Esophagus muscularis mucosa (tissue), 4 donors: ENCODE results near the gene IPO9. TPM values are rescaled to one million over a fixed set of nuclear protein-coding genes. Genes with fewer than 3 reads are reported as not detected.

Source experiments
- DNase-seq: peaks from one replicate; pipeline ENCODE4 v3.0.0-alpha.2; 2017; ENCODE audit errors: extremely low spot score
- H3K27ac ChIP-seq, 4 donors: fragments of 200-600 bp; sonication (generic); replicated peaks in 1 of 4; 1 replicate in 3 of 4; 2 replicates in 1 of 4; pipeline ENCODE4 v1.5.1; 2016 to 2019; ENCODE audit warnings: mild to moderate bottlenecking in 1 of 4
- H3K27me3 ChIP-seq, 4 donors: fragments of 200-600 bp; sonication (generic); one replicate each; pipeline versions ENCODE4 v1.5.1 to v1.6.0; 2016 to 2019
- H3K36me3 ChIP-seq, 4 donors: fragments of 200-600 bp; sonication (generic); one replicate each; pipeline ENCODE4 v1.5.1; 2016 to 2019
- H3K4me1 ChIP-seq, 4 donors: fragments of 200-600 bp; sonication (generic); one replicate each; pipeline ENCODE4 v1.5.1; 2016 to 2019
- H3K4me3 ChIP-seq, 4 donors: fragments of 200-600 bp; sonication (generic); 1 replicate in 2 of 4; 2 replicates in 2 of 4; pipeline ENCODE4 v1.5.1; 2016 to 2019; ENCODE audit warnings: mild to moderate bottlenecking in 4 of 4, moderate library complexity in 1 of 4
- H3K9me3 ChIP-seq, 4 donors: fragments of 200-600 bp; sonication (generic); 1 replicate in 3 of 4; 2 replicates in 1 of 4; pipeline ENCODE4 v1.5.1; 2016 to 2019
- CTCF ChIP-seq, 3 experiments: fragments of 200-600 bp in 2 of 3; fragments of 450-650 bp in 1 of 3; sonication (generic) in 2 of 3; IDR thresholded peaks; one replicate each; pipeline ENCODE4 v1.5.1; 2017 to 2019; ENCODE audit warnings: antibody characterized with exemption in 3 of 3, mild to moderate bottlenecking in 2 of 3, moderate library complexity in 1 of 3
- EP300 ChIP-seq: sonication (generic); formaldehyde crosslinking; IDR thresholded peaks from one replicate; pipeline ENCODE4 v1.6.1; 2017; ENCODE audit warnings: antibody characterized with exemption
- POLR2A ChIP-seq: fragments of 450-650 bp; IDR thresholded peaks from one replicate; pipeline ENCODE4 v1.6.1; 2017; ENCODE audit warnings: antibody characterized with exemption, moderate library complexity, mild to moderate bottlenecking, low read depth
- POLR2AphosphoS5 ChIP-seq, 2 donors: sonication (generic); formaldehyde crosslinking; IDR thresholded peaks; one replicate each; pipeline ENCODE4 v1.6.1; 2017; ENCODE audit warnings: antibody characterized with exemption in 2 of 2
- WGBS: methylation state at CpG from one replicate; pipeline ENCODE4 v1.1.5; 2018; 5-methylcytosine and 5-hydroxymethylcytosine counted together
- intact Hi-C: fragments of 100-400 bp; cut with DNase I; formaldehyde crosslinking; loops from one replicate; pipeline ENCODE4 v1.15.1; 2023
- total RNA-seq, 4 donors: library from RNA; depleted of rRNA; stranded (reverse); fragments of >200 nt; gene quantifications; one replicate each; pipeline versions ENCODE4 v1.1.0 to v1.2.1, GENCODE V29; 2016

The IPO9 gene
- total RNA-seq, 4 donors from 2014 or later, result 17.4 to 31.8 (median 23.1) TPM

GRCh38 chr1:201826830-201827229 is 2.1 kb upstream of the IPO9 start:
- no peak overlapping the region for H3K4me3 ChIP-seq
- no peaks in the 10 kb centered on the region for H3K9me3 ChIP-seq
- no peak for TF ChIP-seq EP300
- H3K27ac ChIP-seq, result no peak overlapping the region
- peaks cover 23 to 37% (median 36%) of the 10 kb centered on the region in 4 donors for H3K4me1 ChIP-seq
- WGBS, result 47% methylated on average over 4 of the region's 4 CpGs
- intact Hi-C loops, result no loop called here
- no peaks in the 10 kb centered on the region for H3K27me3 ChIP-seq
- H3K36me3 ChIP-seq, result peaks cover 0 to 22% (median 10%) of the 10 kb centered on the region in 4 donors
- DNase-seq, result no peak

GRCh38 chr1:201827321-201828216 is 1.4 kb upstream of the IPO9 start:
- Histone ChIP-seq H3K36me3 (peaks cover 0 to 14% (median 3%) of the 10 kb centered on the region in 4 donors), H3K27me3 (no peaks in the 10 kb centered on the region), H3K27ac (no peak overlapping the region), H3K4me3 (no peak overlapping the region), H3K9me3 (no peaks in the 10 kb centered on the region), H3K4me1 (peaks cover 23 to 44% (median 42%) of the 10 kb centered on the region in 4 donors)
- intact Hi-C loops, result no loop called here
- 91% methylated on average over 8 of the region's 8 CpGs for WGBS
- no peak for DNase-seq
- TF ChIP-seq EP300, result no peak
- no peak for TF ChIP-seq POLR2AphosphoS5 (IDR thresholded peaks at IDR 0.05)

GRCh38 chr1:201828217-201828819 is 639 bp upstream of the IPO9 start:
- Histone ChIP-seq H3K4me3 (peak overlapping the region in 2 of 4 donors; percentile 94 to 96), H3K4me1 (peaks cover 23 to 49% (median 46%) of the 10 kb centered on the region in 4 donors), H3K9me3 (no peaks in the 10 kb centered on the region), H3K27ac (no peak overlapping the region), H3K36me3 (peaks cover 0 to 7% (median 0%) of the 10 kb centered on the region in 4 donors), H3K27me3 (no peaks in the 10 kb centered on the region)
- no peak for TF ChIP-seq EP300
- TF ChIP-seq CTCF (IDR thresholded peaks at IDR 0.05), result no peak
- intact Hi-C loops, result no loop called here
- WGBS, result 85% methylated on average over 16 of the region's 16 CpGs
- DNase-seq, result no peak

DNA sequence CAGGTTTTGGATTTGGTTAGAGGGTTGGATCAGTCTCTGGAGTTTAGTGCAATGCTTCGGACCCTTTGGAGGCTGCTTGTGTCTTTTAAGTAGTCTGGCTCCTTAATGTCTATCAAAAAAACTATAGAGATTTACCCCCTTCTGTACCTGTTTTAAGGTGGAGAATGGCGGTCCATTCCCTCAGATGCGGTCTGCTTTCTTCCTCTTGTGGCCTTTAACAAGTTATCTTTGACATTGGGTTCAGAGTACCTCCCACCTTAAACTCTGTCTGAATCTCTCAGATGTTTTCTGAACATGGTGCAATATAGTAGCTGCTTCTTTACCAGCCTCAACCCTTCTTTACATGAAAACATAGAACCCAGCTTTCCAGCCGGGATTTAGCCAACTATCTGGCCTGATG is 2.4 kb downstream of the IPO9 start:
- no peak overlapping the region for H3K4me3 ChIP-seq
- peak; percentile 21 for DNase-seq
- intact Hi-C loops, result no loop called here
- peaks cover 23 to 72% (median 59%) of the 10 kb centered on the region in 4 donors for H3K4me1 ChIP-seq
- peaks cover 0 to 6% (median 2%) of the 10 kb centered on the region in 4 donors for H3K36me3 ChIP-seq
- no peaks in the 10 kb centered on the region for H3K27me3 ChIP-seq
- no peak for TF ChIP-seq EP300
- TF ChIP-seq POLR2AphosphoS5 (IDR thresholded peaks at IDR 0.05), result no peak
- TF ChIP-seq CTCF (IDR thresholded peaks at IDR 0.05), result no peak
- no peak for TF ChIP-seq POLR2A
- WGBS, result 90% methylated on average over 4 of the region's 4 CpGs
- H3K9me3 ChIP-seq, result no peaks in the 10 kb centered on the region
- H3K27ac ChIP-seq, result no peak overlapping the region

DNA sequence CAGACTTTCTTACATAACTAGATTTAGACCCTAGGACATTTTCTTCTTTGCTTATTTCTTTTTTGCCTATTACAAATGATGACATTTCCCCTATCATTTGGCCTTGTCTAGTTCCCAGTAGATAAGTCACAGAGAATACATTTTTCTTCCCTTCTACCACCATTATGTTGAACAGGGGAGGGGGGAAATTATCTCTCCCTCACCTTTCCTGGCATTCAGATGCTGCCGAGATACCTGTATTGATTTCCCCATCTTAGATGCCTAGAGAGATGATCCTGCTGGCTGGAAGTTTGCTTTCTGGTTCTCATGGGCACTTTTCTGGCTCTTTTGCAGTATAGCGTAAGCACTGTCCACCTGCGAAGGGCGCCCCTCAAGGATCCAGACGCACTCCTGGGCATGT is 5.7 kb downstream of the IPO9 start:
- no peak overlapping the region for H3K27ac ChIP-seq
- peaks cover 13 to 57% (median 45%) of the 10 kb centered on the region in 4 donors for H3K4me1 ChIP-seq
- intact Hi-C loops, result no loop called here
- no peaks in the 10 kb centered on the region for H3K27me3 ChIP-seq
- H3K36me3 ChIP-seq, result peaks cover 0 to 9% (median 4%) of the 10 kb centered on the region in 4 donors
- H3K9me3 ChIP-seq, result no peaks in the 10 kb centered on the region
- DNase-seq, result peak; percentile 42
- no peak for TF ChIP-seq POLR2AphosphoS5 (IDR thresholded peaks at IDR 0.05)
- TF ChIP-seq CTCF (IDR thresholded peaks at IDR 0.05), result no peak
- no peak for TF ChIP-seq POLR2A
- TF ChIP-seq EP300, result no peak
- no peak overlapping the region for H3K4me3 ChIP-seq
- WGBS, result 97% methylated on average over 5 of the region's 5 CpGs
